ENCODE data around the gene TMEM154. TPM values are rescaled to one million over a fixed set of nuclear protein-coding genes. Genes with fewer than 3 reads are reported as not detected.

Gene TMEM154
- total RNA-seq, 2 donors from 2014 or later = 1.3 to 1.6 TPM

GRCh38 chr4:152687974-152688599 is 8.3 kb upstream of the TMEM154 start:
- no peak overlapping the region for H3K4me3 ChIP-seq
- H3K4me1 ChIP-seq (ENCODE audit: control insufficient read depth in 1 of 2, low read depth in 2 of 2) = no peaks in the 10 kb centered on the region
- ATAC-seq (ENCODE audit: insufficient number of reproducible peaks, low FRiP score, low read depth) (no peak), DNase-seq (ENCODE audit: low spot score) (no peak)
- H3K9me3 ChIP-seq = no peaks in the 10 kb centered on the region
- no peak overlapping the region for H3K27ac ChIP-seq
- no peaks in the 10 kb centered on the region for H3K36me3 ChIP-seq
- no peak for TF ChIP-seq CTCF (IDR thresholded peaks at IDR 0.05)
- no peaks in the 10 kb centered on the region for H3K27me3 ChIP-seq (replicated peaks; ENCODE audit: insufficient read depth)

DNA sequence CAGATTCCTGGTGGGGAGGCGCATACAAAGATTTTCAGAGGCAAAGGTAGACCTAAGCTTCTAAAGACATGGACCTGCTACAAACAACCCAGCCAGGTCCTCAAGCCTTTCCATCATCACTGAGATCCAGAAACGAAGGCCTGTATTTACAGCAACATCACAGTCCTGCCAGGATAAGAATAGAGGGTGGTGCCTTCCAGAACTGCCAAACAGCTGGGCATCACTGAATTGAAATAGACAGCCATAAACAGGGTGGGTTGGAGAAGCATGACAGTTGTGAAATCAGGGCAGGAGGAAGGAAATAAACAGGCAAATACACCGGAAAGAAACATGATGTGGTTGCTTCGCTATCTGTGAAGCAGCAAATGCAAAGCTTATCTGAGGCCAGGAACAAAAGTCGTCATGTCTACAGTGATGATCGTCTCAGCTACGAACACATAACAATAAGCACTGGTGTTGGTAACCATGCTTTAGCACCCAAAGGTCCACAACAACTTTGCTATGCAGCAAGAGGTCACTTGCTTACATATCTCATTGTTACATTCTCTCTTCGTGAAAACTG is 6.7 kb upstream of the TMEM154 start:
- no peak for TF ChIP-seq CTCF (IDR thresholded peaks at IDR 0.05)
- no peak overlapping the region for H3K4me3 ChIP-seq
- ATAC-seq (ENCODE audit: insufficient number of reproducible peaks, low FRiP score, low read depth) = no peak
- no peaks in the 10 kb centered on the region for H3K9me3 ChIP-seq
- no peak overlapping the region for H3K27ac ChIP-seq
- no peaks in the 10 kb centered on the region for H3K36me3 ChIP-seq
- no peak for DNase-seq (ENCODE audit: low spot score)
- no peaks in the 10 kb centered on the region for H3K27me3 ChIP-seq (replicated peaks; ENCODE audit: insufficient read depth)
- no peaks in the 10 kb centered on the region for H3K4me1 ChIP-seq (ENCODE audit: control insufficient read depth in 1 of 2, low read depth in 2 of 2)

DNA sequence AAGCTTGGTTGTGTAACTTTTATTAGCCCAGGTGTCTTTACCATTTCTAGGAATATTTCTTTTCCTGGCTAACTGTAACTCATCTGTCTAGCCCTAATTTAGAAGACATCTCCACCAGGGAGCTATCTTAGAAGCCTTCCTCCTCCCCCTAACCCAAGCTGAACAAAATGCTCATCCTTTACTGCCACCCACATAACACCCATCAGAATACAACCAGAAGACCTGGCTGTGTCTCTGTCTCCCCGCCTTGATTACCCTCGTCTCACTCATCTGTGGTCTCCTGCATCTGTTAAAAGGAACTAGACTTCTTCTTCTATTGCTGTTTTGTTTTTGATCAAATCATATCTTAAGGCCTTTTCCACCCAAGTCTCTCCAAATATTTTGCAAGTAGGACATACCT is 4.8 kb upstream of the TMEM154 start:
- TF ChIP-seq CTCF (IDR thresholded peaks at IDR 0.05) = no peak
- ATAC-seq (ENCODE audit: insufficient number of reproducible peaks, low FRiP score, low read depth) (no peak), DNase-seq (ENCODE audit: low spot score) (no peak)
- H3K9me3 ChIP-seq = no peaks in the 10 kb centered on the region
- H3K4me1 ChIP-seq (ENCODE audit: control insufficient read depth in 1 of 2, low read depth in 2 of 2) = no peaks in the 10 kb centered on the region
- no peaks in the 10 kb centered on the region for H3K27me3 ChIP-seq (replicated peaks; ENCODE audit: insufficient read depth)
- no peaks in the 10 kb centered on the region for H3K36me3 ChIP-seq
- no peak overlapping the region for H3K27ac ChIP-seq
- H3K4me3 ChIP-seq = no peak overlapping the region

- no peak for TF ChIP-seq CTCF (IDR thresholded peaks at IDR 0.05)
- no peak for DNase-seq (ENCODE audit: low spot score)
- H3K27me3 ChIP-seq (replicated peaks; ENCODE audit: insufficient read depth) = no peaks in the 10 kb centered on the region
- H3K9me3 ChIP-seq = no peaks in the 10 kb centered on the region
- H3K4me1 ChIP-seq (ENCODE audit: control insufficient read depth in 1 of 2, low read depth in 2 of 2) = peaks cover 0 to 2% of the 10 kb centered on the region in 2 donors
- H3K36me3 ChIP-seq = no peaks in the 10 kb centered on the region
- no peak overlapping the region for H3K4me3 ChIP-seq
- no peak overlapping the region for H3K27ac ChIP-seq
- no peak for ATAC-seq (ENCODE audit: insufficient number of reproducible peaks, low FRiP score, low read depth)
These were observed 4.2 kb upstream of the TMEM154 start for GRCh38 chr4:152684007-152684406.

- DNase-seq (ENCODE audit: low spot score) (no peak), ATAC-seq (ENCODE audit: insufficient number of reproducible peaks, low FRiP score, low read depth) (no peak)
- H3K9me3 ChIP-seq = no peaks in the 10 kb centered on the region
- no peak for TF ChIP-seq CTCF (IDR thresholded peaks at IDR 0.05)
- H3K4me1 ChIP-seq (ENCODE audit: control insufficient read depth in 1 of 2, low read depth in 2 of 2) = peaks cover 0 to 6% of the 10 kb centered on the region in 2 donors
- no peaks in the 10 kb centered on the region for H3K36me3 ChIP-seq
- no peak overlapping the region for H3K27ac ChIP-seq
- H3K4me3 ChIP-seq = no peak overlapping the region
- no peaks in the 10 kb centered on the region for H3K27me3 ChIP-seq (replicated peaks; ENCODE audit: insufficient read depth)
These were observed 2.5 kb upstream of the TMEM154 start for GRCh38 chr4:152682143-152682941.

All from thoracic aorta (tissue), 2 donors.